K562 (cell line): ENCODE measurements around the gene PGAP2.

ENCODE experiments used
- CREB1 ChIP-seq, 2 experiments: sonication (generic) in 1 of 2; formaldehyde crosslinking in 1 of 2; IDR thresholded peaks; 2 replicates each; pipeline versions ENCODE4 v1.6.1 to v1.8.0; 2012 to 2022; ENCODE audit warnings: inconsistent platforms in 1 of 2, mild to moderate bottlenecking in 1 of 2, missing genetic modification reagents in 1 of 2, moderate library complexity in 1 of 2
- FOXP1 ChIP-seq: sonication (generic); formaldehyde crosslinking; IDR thresholded peaks from 2 replicates; pipeline ENCODE4 v1.8.0; 2022; ENCODE audit warnings: mild to moderate bottlenecking, missing genetic modification reagents
- HNRNPL ChIP-seq: fragments of 200-400 bp; formaldehyde crosslinking; IDR thresholded peaks from 2 replicates; pipeline ENCODE4 v1.6.1; 2017; ENCODE audit warnings: low read depth, mild to moderate bottlenecking, low read length
- MXI1 ChIP-seq: IDR thresholded peaks from 2 replicates; pipeline ENCODE4 v1.6.1; 2011; ENCODE audit warnings: low read depth, mild to moderate bottlenecking, improper control_type of control experiment, low read length
- NFATC3 ChIP-seq: fragments of 450-650 bp; IDR thresholded peaks from 2 replicates; pipeline ENCODE4 v1.6.1; 2017; ENCODE audit warnings: mild to moderate bottlenecking
- RAD51 ChIP-seq: fragments of 450-650 bp; IDR thresholded peaks from 2 replicates; pipeline ENCODE4 v1.7.1; 2016; ENCODE audit warnings: low read depth, mild to moderate bottlenecking, borderline replicate concordance
- TF ChIP-seq, protein P1 (sequence below), 3 experiments: IDR thresholded peaks in 2 of 3; conservative IDR thresholded peaks in 1 of 3; 2 replicates each; pipeline ENCODE4 v1.5.1; 2011 to 2012; ENCODE audit warnings: low read length in 3 of 3, mild to moderate bottlenecking in 3 of 3, control low read depth in 2 of 3, improper control_type of control experiment in 1 of 3, inconsistent platforms in 1 of 3, low read depth in 1 of 3, mixed read lengths in 1 of 3, moderate library complexity in 1 of 3; ENCODE audit not compliant: insufficient read depth in 2 of 3

DNA sequence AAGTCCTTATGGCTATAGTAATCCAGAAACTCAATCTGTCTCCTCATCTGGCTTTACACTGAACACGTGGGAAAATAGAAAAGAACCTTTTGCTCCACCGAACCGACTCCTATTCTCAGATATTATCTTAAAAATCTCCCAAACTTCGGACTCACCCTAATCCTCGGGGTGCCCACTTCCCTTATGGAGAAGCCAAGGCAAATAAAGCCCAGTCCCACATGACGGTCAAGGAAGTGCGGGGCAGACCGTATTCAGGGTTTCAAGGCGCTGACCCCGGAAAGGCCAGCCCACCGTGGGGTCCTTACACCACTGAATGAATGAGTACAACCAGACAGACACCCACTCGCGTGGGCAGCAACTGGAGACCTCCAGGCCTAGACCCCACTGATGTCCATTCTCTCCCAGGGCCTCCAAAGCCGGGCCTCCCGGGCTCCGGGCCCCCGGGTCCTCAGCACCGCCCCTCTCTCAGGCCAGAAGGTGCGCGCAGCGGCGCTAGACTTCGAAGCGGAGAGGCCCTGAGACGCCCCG is 11.5 kb upstream of the PGAP2 start:
- TF ChIP-seq NFATC3 (no peak), CREB1 (IDR thresholded peaks at IDR 0.05) (no peak), CREB1 (CRISPR knock-in tag; IDR thresholded peaks at IDR 0.05) (no peak), HNRNPL (no peak), RAD51 (no peak), MXI1 (no peak), FOXP1 (CRISPR knock-in tag) (no peak)
- TF ChIP-seq, protein P1, sequence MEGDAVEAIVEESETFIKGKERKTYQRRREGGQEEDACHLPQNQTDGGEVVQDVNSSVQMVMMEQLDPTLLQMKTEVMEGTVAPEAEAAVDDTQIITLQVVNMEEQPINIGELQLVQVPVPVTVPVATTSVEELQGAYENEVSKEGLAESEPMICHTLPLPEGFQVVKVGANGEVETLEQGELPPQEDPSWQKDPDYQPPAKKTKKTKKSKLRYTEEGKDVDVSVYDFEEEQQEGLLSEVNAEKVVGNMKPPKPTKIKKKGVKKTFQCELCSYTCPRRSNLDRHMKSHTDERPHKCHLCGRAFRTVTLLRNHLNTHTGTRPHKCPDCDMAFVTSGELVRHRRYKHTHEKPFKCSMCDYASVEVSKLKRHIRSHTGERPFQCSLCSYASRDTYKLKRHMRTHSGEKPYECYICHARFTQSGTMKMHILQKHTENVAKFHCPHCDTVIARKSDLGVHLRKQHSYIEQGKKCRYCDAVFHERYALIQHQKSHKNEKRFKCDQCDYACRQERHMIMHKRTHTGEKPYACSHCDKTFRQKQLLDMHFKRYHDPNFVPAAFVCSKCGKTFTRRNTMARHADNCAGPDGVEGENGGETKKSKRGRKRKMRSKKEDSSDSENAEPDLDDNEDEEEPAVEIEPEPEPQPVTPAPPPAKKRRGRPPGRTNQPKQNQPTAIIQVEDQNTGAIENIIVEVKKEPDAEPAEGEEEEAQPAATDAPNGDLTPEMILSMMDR (IDR thresholded peaks at IDR 0.05 in 2 of 3, conservative IDR thresholded peaks at IDR 0.05 in 1 of 3; ENCODE audit: insufficient read depth in 2 of 3, low read depth in 1 of 3, low read length in 3 of 3), result no peak
